Measurements from ENCODE around the gene DNTTIP2. TPM values are rescaled to one million over a fixed set of nuclear protein-coding genes. Genes with fewer than 3 reads are reported as not detected.
"Not testable (repeated sequence)": the region's sequence is repeated elsewhere in the genome, so short reads cannot be mapped to it uniquely, and the experiment has no call there.

DNTTIP2 gene
- total RNA-seq, 1 donor from 2014 or later: 85.4 TPM

- peak; percentile 84 for DNase-seq
- Mint-ChIP-seq H3K36me3 (ENCODE audit: low read depth) (no peaks in the 10 kb centered on the region), H3K4me3 (no peak overlapping the region), H3K4me1 (peaks cover 26% of the 10 kb centered on the region), H3K27ac (peak overlapping the region; percentile 34), H3K9me3 (no peaks in the 10 kb centered on the region), H3K27me3 (peaks cover 8% of the 10 kb centered on the region)
- intact Hi-C loops (cut with micrococcal nuclease): loop anchor here (1.0 to 10.0 kb wide), 5 partner anchors 215 to 870 kb away; partner anchors contain the start of genes DR1 and MTF2
Measured at GRCh38 chr1:93844262-93845045, 34.6 kb downstream of the DNTTIP2 start.

GRCh38 chr1:93842750-93843500, 36.1 kb downstream of the DNTTIP2 start:
- peaks cover 22% of the 10 kb centered on the region for H3K4me1 Mint-ChIP-seq
- no peak for DNase-seq
- intact Hi-C loops (cut with micrococcal nuclease): loop anchor here (10.0 kb wide), 2 partner anchors 768 to 868 kb away; partner anchors contain the start of gene MTF2
- no peaks in the 10 kb centered on the region for H3K36me3 Mint-ChIP-seq (ENCODE audit: low read depth)
- H3K27me3 Mint-ChIP-seq: peaks cover 8% of the 10 kb centered on the region
- H3K4me3 Mint-ChIP-seq: no peak overlapping the region
- no peak overlapping the region for H3K27ac Mint-ChIP-seq
- H3K9me3 Mint-ChIP-seq: no peaks in the 10 kb centered on the region

- no peaks in the 10 kb centered on the region for H3K9me3 Mint-ChIP-seq
- DNase-seq: no peak
- H3K27me3 Mint-ChIP-seq: peaks cover 6% of the 10 kb centered on the region
- H3K4me1 Mint-ChIP-seq: peaks cover 14% of the 10 kb centered on the region
- H3K27ac Mint-ChIP-seq: no peak overlapping the region
- H3K4me3 Mint-ChIP-seq: no peak overlapping the region
- intact Hi-C loops (cut with micrococcal nuclease): loop anchor here (10.0 kb wide), 2 partner anchors 767 to 867 kb away; partner anchors contain the start of gene MTF2
- no peaks in the 10 kb centered on the region for H3K36me3 Mint-ChIP-seq (ENCODE audit: low read depth)
Measured at GRCh38 chr1:93841771-93842170, 37.2 kb downstream of the DNTTIP2 start.

DNA sequence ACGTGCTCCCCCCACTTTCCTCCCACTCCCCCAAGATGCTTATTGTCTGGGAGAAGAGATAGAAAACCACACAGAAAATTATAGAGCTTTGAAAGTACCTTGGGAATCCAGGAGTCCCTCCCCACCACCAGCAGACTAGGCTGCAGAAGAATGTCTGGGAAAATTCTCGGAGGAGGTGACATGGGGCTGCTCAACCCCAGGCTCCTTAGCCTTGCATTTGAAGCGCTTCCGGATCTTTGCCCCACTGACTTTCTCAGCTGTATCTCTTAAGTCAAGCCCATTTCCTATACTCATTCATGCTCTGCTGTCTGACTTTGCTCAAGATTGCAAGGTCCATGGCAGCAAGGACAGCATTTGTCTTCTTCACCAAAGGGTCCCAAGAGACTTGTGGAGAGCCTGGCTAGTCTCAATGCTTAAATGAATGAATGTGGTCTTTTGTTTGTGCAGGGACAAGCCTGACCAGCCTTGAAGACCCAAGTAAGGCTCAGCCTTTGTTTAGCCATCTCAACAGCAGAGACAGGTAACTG, 38.0 kb downstream of the DNTTIP2 start:
- H3K9me3 Mint-ChIP-seq: no peaks in the 10 kb centered on the region
- H3K4me3 Mint-ChIP-seq: no peak overlapping the region
- H3K36me3 Mint-ChIP-seq (ENCODE audit: low read depth): no peaks in the 10 kb centered on the region
- no peak for DNase-seq
- H3K4me1 Mint-ChIP-seq: peaks cover 13% of the 10 kb centered on the region
- no peak overlapping the region for H3K27ac Mint-ChIP-seq
- intact Hi-C loops (cut with micrococcal nuclease): loop anchor here (10.0 kb wide), 2 partner anchors 766 to 866 kb away; partner anchors contain the start of gene MTF2
- H3K27me3 Mint-ChIP-seq: peaks cover 6% of the 10 kb centered on the region

- Mint-ChIP-seq H3K4me1 (peaks cover 4% of the 10 kb centered on the region), H3K9me3 (peaks cover 5% of the 10 kb centered on the region), H3K4me3 (no peak overlapping the region), H3K27ac (no peak overlapping the region), H3K27me3 (peaks cover 6% of the 10 kb centered on the region), H3K36me3 (ENCODE audit: low read depth) (peaks cover under 1% of the 10 kb centered on the region)
- intact Hi-C loops (cut with micrococcal nuclease): loop anchor here (10.0 kb wide), 2 partner anchors 765 to 865 kb away; partner anchors contain the start of gene MTF2
- no peak for DNase-seq
Measured at GRCh38 chr1:93839753-93840152, 39.3 kb downstream of the DNTTIP2 start.

DNA sequence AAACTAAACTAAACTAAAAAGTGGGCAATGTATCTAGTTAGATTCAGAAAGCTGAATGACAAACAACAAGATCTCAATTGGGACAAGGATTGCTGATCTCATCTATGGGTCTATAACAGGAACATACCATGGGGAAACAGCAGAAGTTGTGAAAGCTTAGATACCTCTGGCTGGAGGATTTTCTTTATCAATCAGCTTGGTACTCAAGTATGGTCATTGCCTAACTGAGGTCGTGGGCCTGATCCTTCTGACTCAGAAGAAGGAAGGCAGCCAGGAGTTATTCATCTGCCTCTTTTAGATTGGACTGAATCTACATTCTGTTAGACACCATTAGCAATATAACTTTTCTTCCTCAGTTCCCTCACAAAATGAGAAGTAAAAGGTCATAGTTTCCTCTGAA, 39.7 kb downstream of the DNTTIP2 start:
- H3K36me3 Mint-ChIP-seq (ENCODE audit: low read depth): peaks cover 2% of the 10 kb centered on the region
- H3K27ac Mint-ChIP-seq: no peak overlapping the region
- no peak overlapping the region for H3K4me3 Mint-ChIP-seq
- H3K9me3 Mint-ChIP-seq: peaks cover 9% of the 10 kb centered on the region
- DNase-seq: no peak
- H3K4me1 Mint-ChIP-seq: peaks cover 2% of the 10 kb centered on the region
- H3K27me3 Mint-ChIP-seq: peaks cover 6% of the 10 kb centered on the region
- intact Hi-C loops (cut with micrococcal nuclease): no loop called here

- no peak overlapping the region for H3K4me3 Mint-ChIP-seq
- H3K36me3 Mint-ChIP-seq (ENCODE audit: low read depth): peaks cover 2% of the 10 kb centered on the region
- H3K27ac Mint-ChIP-seq: no peak overlapping the region
- no peaks in the 10 kb centered on the region for H3K4me1 Mint-ChIP-seq
- peaks cover 6% of the 10 kb centered on the region for H3K27me3 Mint-ChIP-seq
- no peak for DNase-seq
- intact Hi-C loops (cut with micrococcal nuclease): no loop called here
- peaks cover 13% of the 10 kb centered on the region for H3K9me3 Mint-ChIP-seq
Measured at GRCh38 chr1:93837961-93838360, 41.0 kb downstream of the DNTTIP2 start.

DNA sequence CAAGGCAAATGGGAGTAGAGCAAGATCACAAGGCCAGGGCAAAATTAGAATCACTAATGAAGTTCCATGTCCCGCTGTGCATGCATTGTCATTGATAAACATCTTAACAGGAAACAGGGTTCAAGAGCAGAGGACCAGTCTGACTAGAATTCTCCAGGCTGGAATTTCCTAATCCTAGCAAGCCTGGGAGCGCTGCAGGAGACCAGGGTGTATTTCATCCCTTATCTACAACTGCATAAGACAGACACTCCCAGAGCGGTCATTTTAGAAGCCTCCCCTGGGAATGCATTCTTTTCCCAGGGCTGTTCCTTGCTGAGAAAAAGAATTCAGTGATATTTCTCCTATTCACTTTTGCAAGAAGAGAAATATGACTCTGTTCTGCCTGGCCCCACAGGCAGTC, 45.7 kb downstream of the DNTTIP2 start:
- DNase-seq; H3K36me3 Mint-ChIP-seq (ENCODE audit: low read depth); H3K27me3 Mint-ChIP-seq; intact Hi-C loops (cut with micrococcal nuclease); H3K27ac Mint-ChIP-seq; H3K4me1 Mint-ChIP-seq; H3K4me3 Mint-ChIP-seq: not testable (repeated sequence)
- peaks cover 24% of the 10 kb centered on the region for H3K9me3 Mint-ChIP-seq

- H3K4me1 Mint-ChIP-seq: no peaks in the 10 kb centered on the region
- H3K9me3 Mint-ChIP-seq: peaks cover 12% of the 10 kb centered on the region
- DNase-seq: no peak
- intact Hi-C loops (cut with micrococcal nuclease): no loop called here
- H3K4me3 Mint-ChIP-seq: no peak overlapping the region
- H3K27me3 Mint-ChIP-seq: peaks cover 5% of the 10 kb centered on the region
- no peak overlapping the region for H3K27ac Mint-ChIP-seq
- no peaks in the 10 kb centered on the region for H3K36me3 Mint-ChIP-seq (ENCODE audit: low read depth)
Measured at GRCh38 chr1:93829061-93829460, 49.9 kb downstream of the DNTTIP2 start.

GRCh38 chr1:93828367-93828755, 50.6 kb downstream of the DNTTIP2 start:
- intact Hi-C loops (cut with micrococcal nuclease): no loop called here
- Mint-ChIP-seq H3K27me3 (peaks cover 5% of the 10 kb centered on the region), H3K4me1 (no peaks in the 10 kb centered on the region), H3K4me3 (no peak overlapping the region), H3K9me3 (peaks cover 11% of the 10 kb centered on the region), H3K36me3 (ENCODE audit: low read depth) (no peaks in the 10 kb centered on the region), H3K27ac (no peak overlapping the region)
- DNase-seq: no peak

DNA sequence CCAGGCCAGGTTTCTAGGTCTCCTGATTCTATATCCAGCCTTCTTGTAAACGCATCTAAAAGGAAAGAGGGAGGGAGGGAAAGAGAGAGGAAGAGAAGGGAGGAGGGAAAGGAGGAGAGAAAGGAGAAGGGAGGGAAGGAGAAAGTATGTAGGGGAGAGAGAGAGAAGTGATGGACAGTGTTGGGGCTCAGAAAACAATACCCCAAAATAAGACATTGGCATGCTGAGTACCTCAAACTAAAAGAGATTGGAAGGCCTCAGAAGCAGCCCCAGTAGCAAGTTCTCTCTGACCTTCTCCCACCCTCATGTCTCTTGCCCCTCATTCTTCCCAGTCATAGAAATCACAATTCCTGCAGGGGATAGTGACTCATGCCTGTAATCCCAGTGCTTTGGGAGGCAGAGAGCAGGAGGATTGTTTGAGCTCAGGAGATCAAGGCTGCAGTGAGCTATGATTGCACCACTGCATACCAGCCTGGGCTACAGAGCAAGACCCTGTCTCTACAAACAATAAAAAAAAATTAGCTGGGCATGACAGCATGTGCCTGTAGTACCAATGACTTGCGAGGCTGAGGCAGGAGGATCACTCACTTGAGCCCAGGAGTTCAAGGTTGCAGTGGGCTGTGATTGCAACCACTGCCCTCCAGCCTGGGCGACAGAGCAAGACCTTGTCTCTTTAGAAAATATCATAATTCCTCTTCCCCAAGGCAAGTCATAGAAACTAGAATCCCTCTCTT, 51.2 kb downstream of the DNTTIP2 start:
- Mint-ChIP-seq H3K27ac (no peak overlapping the region), H3K36me3 (ENCODE audit: low read depth) (no peaks in the 10 kb centered on the region), H3K4me1 (no peaks in the 10 kb centered on the region), H3K9me3 (peaks cover 9% of the 10 kb centered on the region), H3K4me3 (no peak overlapping the region), H3K27me3 (peaks cover 5% of the 10 kb centered on the region)
- intact Hi-C loops (cut with micrococcal nuclease): no loop called here
- no peak for DNase-seq

GRCh38 chr1:93827128-93827527, 51.9 kb downstream of the DNTTIP2 start:
- H3K36me3 Mint-ChIP-seq (ENCODE audit: low read depth): no peaks in the 10 kb centered on the region
- intact Hi-C loops (cut with micrococcal nuclease): no loop called here
- no peak for DNase-seq
- H3K27ac Mint-ChIP-seq: no peak overlapping the region
- peaks cover 6% of the 10 kb centered on the region for H3K9me3 Mint-ChIP-seq
- no peaks in the 10 kb centered on the region for H3K4me1 Mint-ChIP-seq
- H3K27me3 Mint-ChIP-seq: peaks cover 5% of the 10 kb centered on the region
- H3K4me3 Mint-ChIP-seq: no peak overlapping the region

DNA sequence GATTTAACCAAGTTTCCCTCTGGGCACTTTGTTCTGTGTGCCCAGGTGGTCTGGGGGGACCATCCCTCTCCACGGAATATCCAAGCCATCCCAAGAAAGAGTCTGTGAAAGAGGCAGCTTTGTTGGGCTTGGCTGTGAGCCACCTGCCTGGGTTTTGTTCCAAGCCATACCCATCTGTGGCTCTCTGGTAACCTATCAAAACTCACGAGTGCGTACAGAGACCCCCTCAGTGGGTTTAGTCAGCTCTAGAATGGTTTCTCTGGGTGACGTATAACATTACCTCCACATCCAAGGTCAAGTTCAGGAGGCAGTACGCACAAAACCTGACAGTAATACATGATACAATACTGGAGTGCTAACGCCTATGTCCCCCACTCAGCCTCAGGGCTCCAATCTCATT, 54.2 kb downstream of the DNTTIP2 start:
- Mint-ChIP-seq H3K4me1 (no peaks in the 10 kb centered on the region), H3K27ac (no peak overlapping the region), H3K27me3 (peaks cover 5% of the 10 kb centered on the region), H3K9me3 (no peaks in the 10 kb centered on the region), H3K36me3 (ENCODE audit: low read depth) (no peaks in the 10 kb centered on the region), H3K4me3 (no peak overlapping the region)
- DNase-seq: no peak
- intact Hi-C loops (cut with micrococcal nuclease): no loop called here
